ENCODE data around the gene RAB3GAP2.

Gene RAB3GAP2

GRCh38 chr1:220281159-220281574 is 8.9 kb upstream of the RAB3GAP2 start:
- H3K4me3 ChIP-seq (ENCODE audit: low read depth, low read length): no peak overlapping the region
- DNase-seq: no peak
- H3K9me3 ChIP-seq (ENCODE audit: severe bottlenecking): no peaks in the 10 kb centered on the region
- H3K27ac ChIP-seq: no peak overlapping the region
- H3K27me3 ChIP-seq (ENCODE audit: insufficient read depth, low read depth, severe bottlenecking): no peaks in the 10 kb centered on the region
- no peaks in the 10 kb centered on the region for H3K36me3 ChIP-seq
- peak; percentile 58 for TF ChIP-seq CTCF (IDR thresholded peaks at IDR 0.05; ENCODE audit: low read depth, low read length)

GRCh38 chr1:220280249-220280648 is 8.0 kb upstream of the RAB3GAP2 start:
- H3K27me3 ChIP-seq (ENCODE audit: insufficient read depth, low read depth, severe bottlenecking): no peaks in the 10 kb centered on the region
- no peaks in the 10 kb centered on the region for H3K9me3 ChIP-seq (ENCODE audit: severe bottlenecking)
- no peak for TF ChIP-seq CTCF (IDR thresholded peaks at IDR 0.05; ENCODE audit: low read depth, low read length)
- no peak overlapping the region for H3K4me3 ChIP-seq (ENCODE audit: low read depth, low read length)
- H3K36me3 ChIP-seq: no peaks in the 10 kb centered on the region
- DNase-seq: no peak
- H3K27ac ChIP-seq: no peak overlapping the region

GRCh38 chr1:220278991-220279390 is 6.7 kb upstream of the RAB3GAP2 start:
- DNase-seq: no peak

GRCh38 chr1:220275430-220275829 is 3.2 kb upstream of the RAB3GAP2 start:
- Histone ChIP-seq H3K27me3 (ENCODE audit: insufficient read depth, low read depth, severe bottlenecking) (no peaks in the 10 kb centered on the region), H3K27ac (no peak overlapping the region), H3K9me3 (ENCODE audit: severe bottlenecking) (no peaks in the 10 kb centered on the region), H3K4me3 (ENCODE audit: low read depth, low read length) (no peak overlapping the region), H3K36me3 (peaks cover under 1% of the 10 kb centered on the region; the same call in 1 of the 2 replicates)
- TF ChIP-seq CTCF (IDR thresholded peaks at IDR 0.05; ENCODE audit: low read depth, low read length): no peak
- no peak for DNase-seq

More at GRCh38 chr1:220278991-220279390, 6.7 kb upstream of the RAB3GAP2 start:
- no peaks in the 10 kb centered on the region for H3K36me3 ChIP-seq
- no peak overlapping the region for H3K4me3 ChIP-seq (ENCODE audit: low read depth, low read length)
- no peak overlapping the region for H3K27ac ChIP-seq
- TF ChIP-seq CTCF (IDR thresholded peaks at IDR 0.05; ENCODE audit: low read depth, low read length): no peak
- no peaks in the 10 kb centered on the region for H3K9me3 ChIP-seq (ENCODE audit: severe bottlenecking)
- H3K27me3 ChIP-seq (ENCODE audit: insufficient read depth, low read depth, severe bottlenecking): no peaks in the 10 kb centered on the region

- Histone ChIP-seq H3K27ac (no peak overlapping the region), H3K36me3 (peaks cover 11% of the 10 kb centered on the region; the same call in 1 of the 2 replicates), H3K4me3 (ENCODE audit: low read depth, low read length) (no peak overlapping the region), H3K27me3 (ENCODE audit: insufficient read depth, low read depth, severe bottlenecking) (no peaks in the 10 kb centered on the region), H3K9me3 (ENCODE audit: severe bottlenecking) (no peaks in the 10 kb centered on the region)
- TF ChIP-seq CTCF (IDR thresholded peaks at IDR 0.05; ENCODE audit: low read depth, low read length): no peak
- DNase-seq: no peak
Measured at GRCh38 chr1:220274251-220274855, 2.1 kb upstream of the RAB3GAP2 start.

GRCh38 chr1:220272841-220273090 is 513 bp upstream of the RAB3GAP2 start:
- peak overlapping the region; percentile 78 for H3K27ac ChIP-seq
- H3K27me3 ChIP-seq (ENCODE audit: insufficient read depth, low read depth, severe bottlenecking): no peaks in the 10 kb centered on the region
- TF ChIP-seq CTCF (IDR thresholded peaks at IDR 0.05; ENCODE audit: low read depth, low read length): no peak
- peak overlapping the region; percentile 96 for H3K4me3 ChIP-seq (ENCODE audit: low read depth, low read length)
- no peak for DNase-seq
- H3K9me3 ChIP-seq (ENCODE audit: severe bottlenecking): no peaks in the 10 kb centered on the region
- H3K36me3 ChIP-seq: peaks cover 16% of the 10 kb centered on the region

Data from WERI-Rb-1 (cell line).